HepG2 (cell line): ENCODE data around the gene U2SURP. TPM values are rescaled to one million over a fixed set of nuclear protein-coding genes. Genes with fewer than 3 reads are reported as not detected.

Source experiments
- ATAC-seq: fragments of 200-7000 bp; cut with Tn5 transposase; 3 replicates; pipeline ENCODE4 v1.9.1; 2020; ENCODE audit warnings: mild to moderate bottlenecking, moderate library complexity
- BruUV-seq: library from RNA; stranded (reverse); fragments of 400-500 nt; replicated peaks from 2 replicates; lab custom pipeline; 2021; lab: Mats Ljungman, UMichigan
- CTCF ChIA-PET: fragments of 300-600 bp; formaldehyde crosslinking; extraction: SDS; loops from one replicate; lab custom pipeline; 2021; ENCODE audit warnings: low total read pairs, inconsistent platforms, low intra/inter-chr PET ratio; lab: Yijun Ruan, JAX
- POLR2A ChIA-PET: fragments of 350-600 bp; sonication (Branson Sonifier 250); formaldehyde crosslinking; loops from one replicate; lab custom pipeline; 2020; ENCODE audit warnings: antibody characterized with exemption, inconsistent platforms; lab: Yijun Ruan, JAX
- DNase-seq: peaks from one replicate; pipeline ENCODE4 v3.0.0-alpha.2; 2015; ENCODE audit warnings: low spot score
- FAIRE-seq: peaks from 3 replicates; lab custom pipeline; 2011; peaks lifted over from hg19 to GRCh38; lab: Jason Lieb, UNC
- H2AFZ ChIP-seq: one replicate; pipeline ENCODE4 v1.6.1; 2011; ENCODE audit warnings: low read length, inconsistent platforms
- H3K27ac ChIP-seq: fragments of 300-600 bp; 3 replicates; pipeline ENCODE4 v1.8.0; 2011; ENCODE audit warnings: mixed run types, mild to moderate bottlenecking, mixed read lengths, low read length, inconsistent platforms; ENCODE audit not compliant: insufficient read depth; ENCODE audit errors: extremely low read length
- H3K27me3 ChIP-seq, 2 experiments: fragments of 200-600 bp in 1 of 2; 2 replicates in 1 of 2; 3 replicates in 1 of 2; pipeline versions ENCODE4 v1.6.0 to v1.8.0; 2011; ENCODE audit warnings: low read length in 2 of 2, mild to moderate bottlenecking in 2 of 2, moderate library complexity in 2 of 2, inconsistent platforms in 1 of 2; ENCODE audit not compliant: insufficient read depth in 2 of 2, control insufficient read depth in 1 of 2
- H3K36me3 ChIP-seq, 2 experiments: fragments of 200-600 bp in 1 of 2; replicated peaks in 1 of 2; 2 replicates in 1 of 2; 3 replicates in 1 of 2; pipeline versions ENCODE4 v1.5.1 to v1.8.0; 2011; ENCODE audit warnings: low read length in 2 of 2, inconsistent platforms in 1 of 2; ENCODE audit not compliant: insufficient read depth in 2 of 2, control insufficient read depth in 1 of 2
- H3K4me1 ChIP-seq: 2 replicates; pipeline ENCODE4 v1.5.1; 2012; ENCODE audit warnings: low read length, inconsistent platforms; ENCODE audit not compliant: insufficient read depth
- H3K4me2 ChIP-seq: 2 replicates; pipeline ENCODE4 v1.6.0; 2011; ENCODE audit warnings: low read depth, low read length, inconsistent platforms
- H3K4me3 ChIP-seq, 3 experiments: fragments of 200-600 bp in 1 of 3; sonication (generic), shearing (Covaris generic) in 1 of 3; replicated peaks in 1 of 3; 2 replicates each; pipeline ENCODE4 v1.5.1; 2011 to 2016; ENCODE audit warnings: low read length in 3 of 3, inconsistent platforms in 2 of 3, low read depth in 2 of 3, mild to moderate bottlenecking in 2 of 3, control low read depth in 1 of 3, mixed read lengths in 1 of 3; ENCODE audit not compliant: insufficient read depth in 1 of 3
- H3K79me2 ChIP-seq: one replicate; pipeline ENCODE4 v1.6.1; 2011; ENCODE audit warnings: low read length, inconsistent platforms; ENCODE audit not compliant: insufficient read depth
- H3K9ac ChIP-seq: 2 replicates; pipeline ENCODE4 v1.6.0; 2011; ENCODE audit warnings: mild to moderate bottlenecking, low read depth, low read length, inconsistent platforms; ENCODE audit not compliant: insufficient read depth
- H3K9me3 ChIP-seq: 2 replicates; pipeline ENCODE4 v1.5.1; 2012; ENCODE audit warnings: mild to moderate bottlenecking, low read length
- H4K20me1 ChIP-seq: 2 replicates; pipeline ENCODE4 v1.6.0; 2011; ENCODE audit warnings: inconsistent platforms, mild to moderate bottlenecking, low read length, moderate library complexity; ENCODE audit not compliant: insufficient read depth
- GATAD2A ChIP-seq: IDR thresholded peaks from 2 replicates; pipeline ENCODE4 v1.6.1; 2016
- HMG20A ChIP-seq: IDR thresholded peaks from 2 replicates; pipeline ENCODE4 v1.6.1; 2016; ENCODE audit warnings: borderline replicate concordance
- HNF4A ChIP-seq: sonication (generic); formaldehyde crosslinking; IDR thresholded peaks from 2 replicates; pipeline ENCODE4 v1.4.0; 2020; ENCODE audit warnings: missing genetic modification reagents
- POLR2G ChIP-seq: fragments of 200-400 bp; formaldehyde crosslinking; IDR thresholded peaks from 2 replicates; pipeline ENCODE4 v1.6.1; 2018; ENCODE audit warnings: mild to moderate bottlenecking, low read depth, low read length, moderate library complexity
- RAD21 ChIP-seq: fragments of 450-650 bp; formaldehyde crosslinking; IDR thresholded peaks from 2 replicates; pipeline ENCODE4 v1.5.0; 2020; ENCODE audit warnings: mild to moderate bottlenecking
- ZNF232 ChIP-seq: sonication (generic); formaldehyde crosslinking; IDR thresholded peaks from 2 replicates; pipeline ENCODE4 v1.4.0; 2020; ENCODE audit warnings: missing genetic modification reagents, borderline replicate concordance
- ZNF652 ChIP-seq: IDR thresholded peaks from 2 replicates; pipeline ENCODE4 v1.6.1; 2016; ENCODE audit warnings: low read depth, borderline replicate concordance
- ZNF670 ChIP-seq: sonication (generic); formaldehyde crosslinking; IDR thresholded peaks from 2 replicates; pipeline ENCODE4 v1.8.0; 2022; ENCODE audit warnings: mild to moderate bottlenecking, missing genetic modification reagents, borderline replicate concordance
- ZNF780A ChIP-seq: sonication (generic); formaldehyde crosslinking; IDR thresholded peaks from 2 replicates; pipeline ENCODE4 v1.8.0; 2022; ENCODE audit warnings: mild to moderate bottlenecking, missing genetic modification reagents, moderate library complexity
- WGBS: methylation state at CpG from one replicate; pipeline ENCODE4 v1.1.6; 2017; ENCODE audit warnings: low lambda C conversion rate; 5-methylcytosine and 5-hydroxymethylcytosine counted together
- in situ Hi-C: cut with HindIII; loops from 2 replicates; pipeline ENCODE4 v1.10.0; 2017; ENCODE audit warnings: low pct_unique_long_range_greater_than_20kb; ENCODE audit not compliant: extremely low pct_ligation_motif_present
- intact Hi-C: fragments of 100-400 bp; cut with micrococcal nuclease; formaldehyde crosslinking; loops from one replicate; pipeline ENCODE4 v1.10.0; 2022; ENCODE audit not compliant: unreplicated experiment
- polyA plus RNA-seq, 8 experiments: library from polyadenylated mRNA; depleted of rRNA in 3 of 8; stranded (reverse) in 7 of 8; unstranded in 1 of 8; fragments of >200 nt; fragmentation: Illumina TruSeq in 4 of 8; extraction: Trizol in 4 of 8; gene quantifications; 2 replicates each; pipeline versions ENCODE4 v1.2.1 to v1.2.3, GENCODE V29; 2011 to 2016; ENCODE audit warnings: low read depth in 4 of 8, missing spikeins in 1 of 8, mixed read lengths in 1 of 8; ENCODE audit not compliant: insufficient read depth in 1 of 8
- total RNA-seq, 5 experiments: library from RNA; depleted of rRNA; stranded (reverse); fragments of >200 nt; fragmentation: Illumina TruSeq; extraction: Trizol; gene quantifications; 2 replicates each; pipeline ENCODE4 v1.2.3, GENCODE V29; 2016; ENCODE audit warnings: low read depth in 1 of 5
- TF ChIP-seq, protein P1 (sequence below): sonication (generic); formaldehyde crosslinking; IDR thresholded peaks from 2 replicates; pipeline ENCODE4 v1.4.0; 2020; ENCODE audit warnings: missing genetic modification reagents
- TF ChIP-seq, protein P2 (sequence below): sonication (generic); formaldehyde crosslinking; IDR thresholded peaks from 2 replicates; pipeline ENCODE4 v1.5.1; 2020; ENCODE audit warnings: mild to moderate bottlenecking, missing genetic modification reagents, borderline replicate concordance
- TF ChIP-seq, protein P3 (sequence below): IDR thresholded peaks from 2 replicates; pipeline ENCODE4 v1.6.1; 2016; ENCODE audit warnings: low read depth
- TF ChIP-seq, protein P4 (sequence below): IDR thresholded peaks from 2 replicates; pipeline ENCODE4 v1.6.1; 2012; ENCODE audit warnings: low read depth, low read length, improper control_type of control experiment

Gene U2SURP
- total and polyA plus RNA-seq, 2 of the 13 experiments (the other 11 are each of a cell fraction or from before 2014, with no cell fraction given), result 55.9 to 173 TPM

DNA sequence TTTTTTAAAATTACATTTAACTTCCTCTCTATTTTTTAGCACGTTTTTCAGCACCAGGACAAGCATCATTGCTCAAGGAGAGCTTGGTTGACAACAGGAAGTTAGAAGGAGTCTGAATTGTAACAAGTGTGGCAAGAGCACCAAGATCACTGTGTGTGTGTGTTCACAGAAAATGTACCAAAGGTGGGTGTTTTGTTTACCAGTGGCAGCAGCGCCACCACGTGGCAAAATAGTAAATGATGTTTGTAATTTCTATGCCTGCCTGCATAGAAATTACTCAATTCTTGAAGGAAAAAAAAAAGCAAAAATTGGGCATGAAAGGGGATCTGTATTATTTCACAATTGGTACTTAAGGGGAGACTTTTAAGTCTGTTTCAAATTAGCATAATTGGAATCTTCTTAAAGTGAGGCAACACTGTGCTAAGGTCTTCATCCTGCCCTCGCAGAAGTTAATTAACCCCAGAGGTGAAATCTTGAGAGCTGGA, 7.4 kb upstream of the U2SURP start:
- Histone ChIP-seq H3K4me3 (no peak overlapping the region), H4K20me1 (no peaks in the 10 kb centered on the region), H3K4me1 (peaks cover 53% of the 10 kb centered on the region), H3K36me3 (no peaks in the 10 kb centered on the region), H3K9me3 (no peaks in the 10 kb centered on the region), H3K27ac (no peak overlapping the region), H3K79me2 (no peaks in the 10 kb centered on the region), H3K4me2 (no peak overlapping the region), H3K27me3 (peaks cover 0 to 1% of the 10 kb centered on the region in 2 experiments; a peak in 1 of 5 replicates), H3K9ac (no peak overlapping the region), H2AFZ (no peak overlapping the region)
- FAIRE-seq, result peak; percentile 82
- CTCF ChIA-PET, result interaction anchor here (1.1 to 3.0 kb wide), 5 partner anchors 65 to 407 kb away, joined by 3 to 36 read pairs (median 5); no protein-coding TSS in a partner anchor
- no TSS peak for BruUV-seq
- intact Hi-C loops (loop anchor here (1.0 kb wide), 2 partner anchors 65 to 166 kb away; no protein-coding TSS in a partner anchor), in situ Hi-C loops (loop anchor here (5.0 kb wide), 2 partner anchors 167 to 412 kb away; no protein-coding TSS in a partner anchor)
- 3% methylated on average over 4 of the region's 4 CpGs for WGBS
- POLR2A ChIA-PET, result no interaction called here
- peak; percentile 66 for ATAC-seq
- peak; percentile 66 for DNase-seq
- TF ChIP-seq, protein P1, sequence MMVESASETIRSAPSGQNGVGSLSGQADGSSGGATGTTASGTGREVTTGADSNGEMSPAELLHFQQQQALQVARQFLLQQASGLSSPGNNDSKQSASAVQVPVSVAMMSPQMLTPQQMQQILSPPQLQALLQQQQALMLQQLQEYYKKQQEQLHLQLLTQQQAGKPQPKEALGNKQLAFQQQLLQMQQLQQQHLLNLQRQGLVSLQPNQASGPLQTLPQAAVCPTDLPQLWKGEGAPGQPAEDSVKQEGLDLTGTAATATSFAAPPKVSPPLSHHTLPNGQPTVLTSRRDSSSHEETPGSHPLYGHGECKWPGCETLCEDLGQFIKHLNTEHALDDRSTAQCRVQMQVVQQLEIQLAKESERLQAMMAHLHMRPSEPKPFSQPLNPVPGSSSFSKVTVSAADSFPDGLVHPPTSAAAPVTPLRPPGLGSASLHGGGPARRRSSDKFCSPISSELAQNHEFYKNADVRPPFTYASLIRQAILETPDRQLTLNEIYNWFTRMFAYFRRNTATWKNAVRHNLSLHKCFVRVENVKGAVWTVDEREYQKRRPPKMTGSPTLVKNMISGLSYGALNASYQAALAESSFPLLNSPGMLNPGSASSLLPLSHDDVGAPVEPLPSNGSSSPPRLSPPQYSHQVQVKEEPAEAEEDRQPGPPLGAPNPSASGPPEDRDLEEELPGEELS (CRISPR knock-in tag), result peak; percentile 51; the same call in 1 of the 2 replicates
- TF ChIP-seq ZNF232 (peak; percentile 54; the same call in 1 of the 2 replicates), GATAD2A (CRISPR knock-in tag) (peak; percentile 48), ZNF780A (CRISPR knock-in tag) (no peak), HMG20A (CRISPR knock-in tag) (0 out of 2 replicates have a peak, but pooled peaks have one; percentile 26), HNF4A (peak; percentile 24), ZNF670 (CRISPR knock-in tag) (0 out of 2 replicates have a peak, but pooled peaks have one; percentile 37), RAD21 (peak; percentile 67; the same call in 1 of the 2 replicates), POLR2G (no peak), ZNF652 (CRISPR knock-in tag) (0 out of 2 replicates have a peak, but pooled peaks have one; percentile 14)
- TF ChIP-seq, protein P2, sequence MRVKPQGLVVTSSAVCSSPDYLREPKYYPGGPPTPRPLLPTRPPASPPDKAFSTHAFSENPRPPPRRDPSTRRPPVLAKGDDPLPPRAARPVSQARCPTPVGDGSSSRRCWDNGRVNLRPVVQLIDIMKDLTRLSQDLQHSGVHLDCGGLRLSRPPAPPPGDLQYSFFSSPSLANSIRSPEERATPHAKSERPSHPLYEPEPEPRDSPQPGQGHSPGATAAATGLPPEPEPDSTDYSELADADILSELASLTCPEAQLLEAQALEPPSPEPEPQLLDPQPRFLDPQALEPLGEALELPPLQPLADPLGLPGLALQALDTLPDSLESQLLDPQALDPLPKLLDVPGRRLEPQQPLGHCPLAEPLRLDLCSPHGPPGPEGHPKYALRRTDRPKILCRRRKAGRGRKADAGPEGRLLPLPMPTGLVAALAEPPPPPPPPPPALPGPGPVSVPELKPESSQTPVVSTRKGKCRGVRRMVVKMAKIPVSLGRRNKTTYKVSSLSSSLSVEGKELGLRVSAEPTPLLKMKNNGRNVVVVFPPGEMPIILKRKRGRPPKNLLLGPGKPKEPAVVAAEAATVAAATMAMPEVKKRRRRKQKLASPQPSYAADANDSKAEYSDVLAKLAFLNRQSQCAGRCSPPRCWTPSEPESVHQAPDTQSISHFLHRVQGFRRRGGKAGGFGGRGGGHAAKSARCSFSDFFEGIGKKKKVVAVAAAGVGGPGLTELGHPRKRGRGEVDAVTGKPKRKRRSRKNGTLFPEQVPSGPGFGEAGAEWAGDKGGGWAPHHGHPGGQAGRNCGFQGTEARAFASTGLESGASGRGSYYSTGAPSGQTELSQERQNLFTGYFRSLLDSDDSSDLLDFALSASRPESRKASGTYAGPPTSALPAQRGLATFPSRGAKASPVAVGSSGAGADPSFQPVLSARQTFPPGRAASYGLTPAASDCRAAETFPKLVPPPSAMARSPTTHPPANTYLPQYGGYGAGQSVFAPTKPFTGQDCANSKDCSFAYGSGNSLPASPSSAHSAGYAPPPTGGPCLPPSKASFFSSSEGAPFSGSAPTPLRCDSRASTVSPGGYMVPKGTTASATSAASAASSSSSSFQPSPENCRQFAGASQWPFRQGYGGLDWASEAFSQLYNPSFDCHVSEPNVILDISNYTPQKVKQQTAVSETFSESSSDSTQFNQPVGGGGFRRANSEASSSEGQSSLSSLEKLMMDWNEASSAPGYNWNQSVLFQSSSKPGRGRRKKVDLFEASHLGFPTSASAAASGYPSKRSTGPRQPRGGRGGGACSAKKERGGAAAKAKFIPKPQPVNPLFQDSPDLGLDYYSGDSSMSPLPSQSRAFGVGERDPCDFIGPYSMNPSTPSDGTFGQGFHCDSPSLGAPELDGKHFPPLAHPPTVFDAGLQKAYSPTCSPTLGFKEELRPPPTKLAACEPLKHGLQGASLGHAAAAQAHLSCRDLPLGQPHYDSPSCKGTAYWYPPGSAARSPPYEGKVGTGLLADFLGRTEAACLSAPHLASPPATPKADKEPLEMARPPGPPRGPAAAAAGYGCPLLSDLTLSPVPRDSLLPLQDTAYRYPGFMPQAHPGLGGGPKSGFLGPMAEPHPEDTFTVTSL (CRISPR knock-in tag), result peak; percentile 20; the same call in 1 of the 2 replicates
- TF ChIP-seq, protein P3, sequence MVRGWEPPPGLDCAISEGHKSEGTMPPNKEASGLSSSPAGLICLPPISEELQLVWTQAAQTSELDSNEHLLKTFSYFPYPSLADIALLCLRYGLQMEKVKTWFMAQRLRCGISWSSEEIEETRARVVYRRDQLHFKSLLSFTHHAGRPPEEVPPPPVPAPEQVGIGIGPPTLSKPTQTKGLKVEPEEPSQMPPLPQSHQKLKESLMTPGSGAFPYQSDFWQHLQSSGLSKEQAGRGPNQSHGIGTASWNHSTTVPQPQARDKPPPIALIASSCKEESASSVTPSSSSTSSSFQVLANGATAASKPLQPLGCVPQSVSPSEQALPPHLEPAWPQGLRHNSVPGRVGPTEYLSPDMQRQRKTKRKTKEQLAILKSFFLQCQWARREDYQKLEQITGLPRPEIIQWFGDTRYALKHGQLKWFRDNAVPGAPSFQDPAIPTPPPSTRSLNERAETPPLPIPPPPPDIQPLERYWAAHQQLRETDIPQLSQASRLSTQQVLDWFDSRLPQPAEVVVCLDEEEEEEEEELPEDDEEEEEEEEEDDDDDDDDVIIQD (CRISPR knock-in tag), result no peak
- TF ChIP-seq, protein P4, sequence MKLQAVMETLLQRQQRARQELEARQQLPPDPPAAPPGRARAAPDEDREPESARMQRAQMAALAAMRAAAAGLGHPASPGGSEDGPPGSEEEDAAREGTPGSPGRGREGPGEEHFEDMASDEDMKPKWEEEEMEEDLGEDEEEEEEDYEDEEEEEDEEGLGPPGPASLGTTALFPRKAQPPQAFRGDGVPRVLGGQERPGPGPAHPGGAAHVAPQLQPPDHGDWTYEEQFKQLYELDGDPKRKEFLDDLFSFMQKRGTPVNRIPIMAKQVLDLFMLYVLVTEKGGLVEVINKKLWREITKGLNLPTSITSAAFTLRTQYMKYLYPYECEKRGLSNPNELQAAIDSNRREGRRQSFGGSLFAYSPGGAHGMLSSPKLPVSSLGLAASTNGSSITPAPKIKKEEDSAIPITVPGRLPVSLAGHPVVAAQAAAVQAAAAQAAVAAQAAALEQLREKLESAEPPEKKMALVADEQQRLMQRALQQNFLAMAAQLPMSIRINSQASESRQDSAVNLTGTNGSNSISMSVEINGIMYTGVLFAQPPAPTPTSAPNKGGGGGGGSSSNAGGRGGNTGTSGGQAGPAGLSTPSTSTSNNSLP, result peak; percentile 70; the same call in 1 of the 2 replicates
